ENCODE measurements around the gene UMODL1.

GRCh38 chr21:42041246-42041645 is 29.9 kb upstream of the UMODL1 start:
- TF ChIP-seq CTCF (IDR thresholded peaks at IDR 0.05 in 8 of 11, conservative IDR thresholded peaks at IDR 0.05 in 3 of 11) (no peak), POLR2AphosphoS5 (IDR thresholded peaks at IDR 0.05) (no peak)
